ENCODE measurements around the gene INPPL1.
"Not testable (repeated sequence)": the region's sequence is repeated elsewhere in the genome, so short reads cannot be mapped to it uniquely, and the experiment has no call there.

Gene INPPL1

DNA sequence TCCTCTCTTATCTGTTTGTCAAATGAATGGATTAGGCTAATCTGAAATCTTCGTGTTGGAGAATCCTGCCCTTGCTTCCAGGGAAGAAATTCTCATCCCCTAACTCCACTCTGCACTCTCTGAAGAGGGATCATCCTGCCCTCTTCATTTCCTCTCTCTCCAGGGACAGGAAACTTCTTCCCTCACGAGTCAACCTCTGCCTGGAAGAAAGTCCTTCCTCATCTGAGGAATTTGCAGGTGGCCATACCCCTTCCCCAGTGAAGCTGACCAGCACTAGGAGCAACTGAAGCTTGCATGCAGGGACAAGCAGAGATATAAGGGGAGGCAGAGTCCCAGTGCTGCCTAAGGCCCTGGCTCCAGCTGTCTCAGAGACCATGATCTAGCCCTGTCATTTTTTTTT lies 23.0 kb downstream of the INPPL1 start:
- no peak for DNase-seq

GRCh38 chr11:72249961-72250360 lies 25.4 kb downstream of the INPPL1 start:
- no peak for DNase-seq

- no peak for DNase-seq
These were observed 26.3 kb downstream of the INPPL1 start for GRCh38 chr11:72250661-72251464.

- DNase-seq = no peak
These were observed 27.0 kb downstream of the INPPL1 start for GRCh38 chr11:72251614-72252013.

DNA sequence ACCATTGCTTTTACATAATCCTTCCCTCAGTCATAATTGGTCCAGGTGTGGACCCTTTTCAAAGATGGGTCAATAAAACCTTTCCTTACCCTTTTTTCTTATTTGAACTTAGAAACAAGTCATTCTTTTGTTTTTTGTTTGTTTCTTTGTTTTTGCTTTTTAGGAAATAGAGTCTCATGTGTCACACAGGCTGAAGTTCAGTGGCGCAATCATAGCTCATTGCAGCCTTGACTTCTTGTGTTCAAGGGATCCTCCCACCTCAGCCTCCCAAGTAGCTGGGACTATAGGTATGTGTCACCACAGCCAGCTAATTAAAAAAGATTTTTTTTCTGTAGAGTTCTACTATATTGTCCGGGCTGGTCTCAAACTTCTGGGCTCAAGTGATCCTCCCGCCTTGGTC lies 28.8 kb downstream of the INPPL1 start:
- DNase-seq = no peak

- no peak for DNase-seq
These were observed 29.9 kb downstream of the INPPL1 start for GRCh38 chr11:72254299-72254993.

DNA sequence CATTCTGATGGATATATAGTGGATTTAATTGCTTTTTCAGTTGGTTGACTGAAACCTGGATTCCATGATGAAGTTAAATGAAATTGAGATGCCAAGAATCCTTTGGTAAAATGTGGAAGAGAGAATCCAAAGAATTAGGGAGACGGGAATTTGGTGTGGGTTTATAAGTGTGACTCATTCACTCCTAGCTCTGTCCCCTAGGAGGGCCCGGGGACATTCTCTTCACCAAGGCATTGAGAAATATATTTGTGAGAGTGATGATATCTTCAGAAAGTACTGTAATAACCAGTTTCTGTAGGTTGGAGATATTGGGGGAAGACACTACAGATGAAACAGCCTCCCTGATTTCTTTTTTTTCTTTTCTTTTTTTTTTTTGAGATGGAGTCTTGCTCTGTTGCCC lies 33.0 kb downstream of the INPPL1 start:
- DNase-seq = no peak

GRCh38 chr11:72259490-72259889 lies 34.9 kb downstream of the INPPL1 start:
- DNase-seq = no peak

DNA sequence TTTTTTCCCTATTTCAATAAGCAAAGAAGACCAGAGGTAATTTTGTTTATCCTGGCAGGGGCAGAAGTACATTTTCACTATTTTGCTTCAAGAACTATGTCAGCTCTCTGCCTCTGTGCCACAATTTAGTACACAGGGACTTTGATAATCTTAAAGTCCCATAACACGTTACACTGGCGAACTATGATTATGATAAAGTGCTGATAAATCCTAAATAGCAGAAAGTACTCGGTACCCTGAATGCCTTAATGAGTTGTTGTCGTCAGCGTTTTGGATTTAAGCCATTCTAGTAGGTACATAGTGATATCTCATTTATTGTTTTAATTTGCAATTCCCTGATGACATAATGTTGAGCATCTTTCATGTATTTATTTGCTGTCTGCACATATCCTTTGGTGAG lies 36.0 kb downstream of the INPPL1 start:
- no peak for DNase-seq

GRCh38 chr11:72263361-72263760 lies 38.8 kb downstream of the INPPL1 start:
- no peak for DNase-seq

DNA sequence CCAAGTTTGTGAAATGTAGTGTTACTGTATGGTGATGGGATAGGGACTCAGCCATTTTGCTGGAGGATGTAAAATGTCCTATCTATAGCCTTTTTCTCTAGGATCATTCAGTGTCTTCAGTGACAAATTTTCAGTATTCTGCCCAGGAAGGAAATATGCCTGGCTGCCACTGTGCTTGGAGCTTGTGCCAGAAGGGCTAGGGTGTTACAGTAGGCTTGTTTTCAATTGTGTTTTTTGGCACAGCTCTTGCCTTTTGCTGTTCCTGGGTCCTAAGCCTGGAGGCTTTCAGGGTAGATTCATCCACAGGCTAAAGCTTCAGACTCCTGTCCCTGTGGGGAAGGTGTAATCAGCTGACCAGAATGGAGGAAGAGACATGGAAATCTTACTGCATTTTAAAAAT lies 41.4 kb downstream of the INPPL1 start:
- DNase-seq = no peak

- DNase-seq = not testable (repeated sequence)
These were observed 42.4 kb downstream of the INPPL1 start for GRCh38 chr11:72266960-72267359.

- DNase-seq = no peak
These were observed 43.5 kb downstream of the INPPL1 start for GRCh38 chr11:72267956-72268617.

- DNase-seq = no peak
These were observed 47.4 kb downstream of the INPPL1 start for GRCh38 chr11:72271980-72272379.

DNA sequence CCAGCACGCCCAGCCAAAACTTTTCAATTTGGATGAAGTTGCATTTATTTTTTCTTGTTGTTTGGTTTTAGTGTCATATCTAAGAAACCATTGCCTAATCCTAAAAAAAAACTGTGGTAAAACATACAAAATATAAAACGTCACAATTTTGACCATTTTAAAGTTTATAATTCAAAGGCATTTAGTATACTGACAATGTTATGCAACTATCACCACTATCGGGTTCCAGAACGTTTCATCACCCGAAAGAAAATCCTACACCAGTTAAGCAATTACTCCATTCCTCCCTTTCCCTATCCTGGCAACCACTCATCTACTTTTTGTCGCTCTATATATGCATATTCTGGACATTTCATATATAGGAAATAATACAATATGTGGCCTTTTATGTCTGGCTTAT lies 49.9 kb downstream of the INPPL1 start:
- DNase-seq = no peak

DNA sequence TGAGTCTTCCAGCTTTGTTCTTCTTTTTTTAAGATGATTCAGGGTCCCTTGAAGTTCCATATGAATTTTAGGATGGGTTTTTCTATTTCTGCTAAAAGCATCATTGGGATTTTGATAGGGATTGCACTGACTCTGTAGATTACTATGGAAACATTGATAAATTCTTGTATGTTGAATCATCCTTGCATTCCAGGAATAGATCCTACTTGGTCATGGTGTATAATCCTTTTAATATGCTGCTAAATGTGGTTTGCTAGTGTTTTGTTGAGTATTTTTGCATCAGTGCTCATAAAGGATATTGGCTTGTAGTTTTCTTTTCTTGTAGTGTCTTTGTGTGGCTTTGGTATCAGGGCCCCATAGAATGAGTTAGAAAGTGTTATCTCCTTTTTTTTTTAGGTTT lies 54.3 kb downstream of the INPPL1 start:
- DNase-seq = no peak

DNA sequence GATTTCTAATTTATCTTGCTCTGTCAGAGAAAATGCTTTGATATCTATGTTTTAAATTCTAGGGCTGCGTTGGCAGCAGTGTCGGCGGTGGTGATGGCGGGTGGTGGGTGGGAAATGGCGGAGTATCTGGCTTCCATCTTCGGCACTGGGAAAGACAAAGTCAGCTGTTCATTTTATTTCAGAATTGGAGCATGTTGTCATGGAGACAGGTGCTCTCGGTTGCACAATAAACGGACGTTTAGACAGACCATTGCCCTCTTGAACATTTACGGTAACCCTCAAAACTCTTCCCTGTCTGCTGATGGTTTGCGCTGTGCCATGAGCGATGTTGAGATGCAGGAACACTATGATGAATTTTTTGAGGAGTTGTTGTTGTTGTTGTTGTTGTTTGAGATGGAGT lies 55.5 kb downstream of the INPPL1 start:
- no peak for DNase-seq

DNA sequence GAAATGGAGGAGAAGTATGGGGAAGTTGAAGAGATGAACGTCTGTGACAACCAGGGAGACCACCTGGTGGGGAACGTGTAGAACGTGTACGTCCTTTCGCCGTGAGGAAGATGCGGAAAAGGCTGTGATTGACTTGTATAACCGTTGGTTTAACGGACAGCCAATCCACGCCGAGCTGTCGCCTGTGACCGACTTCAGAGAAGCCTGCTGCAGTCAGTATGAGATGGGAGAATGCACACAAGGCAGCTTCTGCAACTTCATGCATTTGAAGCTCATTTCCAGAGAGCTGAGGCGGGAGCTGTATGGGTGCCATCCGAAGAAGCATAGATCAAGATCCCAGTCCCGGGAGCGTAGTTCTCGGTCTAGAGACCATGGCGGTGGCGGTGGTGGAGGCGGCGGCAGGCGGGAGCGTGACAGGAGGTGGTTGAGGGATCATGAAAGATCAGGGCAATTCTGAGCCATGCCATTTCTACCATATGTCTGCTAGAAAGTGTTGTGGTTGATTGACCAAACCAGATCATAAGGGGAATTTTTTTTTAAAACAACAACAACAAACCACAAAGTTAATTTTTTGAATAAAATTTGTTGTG lies 56.3 kb downstream of the INPPL1 start:
- DNase-seq = no peak

DNA sequence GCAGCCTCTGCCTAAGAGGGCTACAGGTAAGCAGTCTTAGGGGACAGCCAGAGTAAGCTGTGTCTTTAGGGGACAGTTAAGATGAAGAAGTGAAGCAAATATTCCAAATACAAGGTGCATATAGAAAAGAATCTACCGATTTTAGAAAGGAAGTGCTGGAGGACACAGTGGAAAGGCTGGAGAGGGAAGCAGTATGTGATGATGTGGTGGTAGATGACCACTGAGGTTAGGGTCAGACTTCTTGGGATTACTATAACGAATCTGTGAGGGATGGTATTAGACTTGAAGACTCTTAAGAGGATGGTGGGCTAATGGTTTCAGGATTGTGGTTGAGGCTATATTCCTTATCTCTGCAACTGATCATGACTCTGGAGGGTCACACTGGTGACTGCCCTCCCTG lies 59.4 kb downstream of the INPPL1 start:
- DNase-seq = no peak

DNA sequence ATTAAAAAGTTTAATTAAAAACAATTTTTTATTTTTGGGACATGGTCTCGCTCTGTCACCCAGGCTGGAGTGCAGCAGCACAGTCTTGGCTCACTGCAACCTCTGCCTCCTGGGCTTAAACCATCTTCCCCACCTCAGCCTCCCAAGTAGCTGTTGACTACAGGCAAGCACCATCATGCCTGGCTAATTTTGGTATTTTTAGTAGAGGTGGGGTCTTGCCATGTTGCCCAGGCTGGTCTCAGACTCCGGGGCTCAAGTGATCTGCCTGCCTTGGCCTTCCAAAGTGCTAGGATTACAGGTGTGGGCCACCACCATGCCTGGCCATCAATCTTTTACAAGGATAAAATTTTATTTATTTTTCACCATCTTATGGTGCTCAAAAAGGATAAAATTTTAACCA lies 62.7 kb downstream of the INPPL1 start:
- DNase-seq = no peak
